GM19395 (cell line): ENCODE data around the gene TMEM270.
"Not testable (repeated sequence)": the region's sequence is repeated elsewhere in the genome, so short reads cannot be mapped to it uniquely, and the experiment has no call there.

Experiments used
- ATAC-seq: cut with Tn5 transposase; IDR thresholded peaks from one replicate; pipeline ENCODE4 v1.9.1; 2021; ENCODE audit warnings: mild to moderate bottlenecking, moderate library complexity; ENCODE audit not compliant: unreplicated experiment

The TMEM270 gene, protein sequence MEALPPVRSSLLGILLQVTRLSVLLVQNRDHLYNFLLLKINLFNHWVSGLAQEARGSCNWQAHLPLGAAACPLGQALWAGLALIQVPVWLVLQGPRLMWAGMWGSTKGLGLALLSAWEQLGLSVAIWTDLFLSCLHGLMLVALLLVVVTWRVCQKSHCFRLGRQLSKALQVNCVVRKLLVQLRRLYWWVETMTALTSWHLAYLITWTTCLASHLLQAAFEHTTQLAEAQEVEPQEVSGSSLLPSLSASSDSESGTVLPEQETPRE

DNA sequence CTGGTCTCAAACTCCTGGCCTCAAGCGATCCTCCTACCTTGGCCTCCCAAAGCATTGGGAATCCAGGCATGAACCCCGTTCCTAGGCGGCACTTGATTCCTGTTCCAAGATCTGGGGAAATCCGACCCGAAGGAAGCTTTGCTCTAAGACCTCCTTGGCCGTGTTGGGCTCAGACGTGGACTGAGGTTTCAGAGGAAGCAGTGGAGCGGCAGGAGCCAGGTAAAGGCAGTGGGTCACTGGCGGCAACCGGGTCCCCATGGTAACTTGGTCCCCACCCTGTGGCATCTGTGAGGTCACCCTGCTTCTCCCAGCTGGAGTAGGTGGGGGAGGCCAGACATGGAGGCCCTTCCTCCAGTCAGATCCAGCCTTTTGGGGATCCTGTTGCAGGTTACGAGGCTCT, at the start of gene TMEM270:
TSS of gene TMEM270 (plus strand) at position 301 of the 400 bp plus-strand sequence. CDS start at position 337, 36 bp downstream.
- ATAC-seq = no peak

DNA sequence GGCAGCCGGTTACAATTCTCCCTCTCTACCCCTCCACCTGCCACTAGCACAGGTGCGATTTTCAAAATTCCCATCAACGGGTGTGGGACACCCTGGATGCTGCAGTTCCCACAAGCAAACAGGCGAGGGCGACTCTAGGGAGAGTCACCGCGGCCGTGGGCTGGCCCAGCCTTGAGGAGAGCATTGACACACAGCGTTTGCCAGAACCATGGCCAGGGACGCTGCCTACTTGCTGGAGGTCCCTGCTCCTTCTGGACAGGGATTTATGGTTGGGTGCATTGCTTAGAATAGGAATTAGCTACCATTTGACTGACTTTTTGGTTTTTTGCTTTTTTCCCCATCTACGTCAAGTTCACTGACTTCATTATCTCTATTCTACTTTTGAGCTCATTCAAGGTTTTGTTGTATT, 49.2 kb upstream of the TMEM270 start:
- ATAC-seq = no peak

DNA sequence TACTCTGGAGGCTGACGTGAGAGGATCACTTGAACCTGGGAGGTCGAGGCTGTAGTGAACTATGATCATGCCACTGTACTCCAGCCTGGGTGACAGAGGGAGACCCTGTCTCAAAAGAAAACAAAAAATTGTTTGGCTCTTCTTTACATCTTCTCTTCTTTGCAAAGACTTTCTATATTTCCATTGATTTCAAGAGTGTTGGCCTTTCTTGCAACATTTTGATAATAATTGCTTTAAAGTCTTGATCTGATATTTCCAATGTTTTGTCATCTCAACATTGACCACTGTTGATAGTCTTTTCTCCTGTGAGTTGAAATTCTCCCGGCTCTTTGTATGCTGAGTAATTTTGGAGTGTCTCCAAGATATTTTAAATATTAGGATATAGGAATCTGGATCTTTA, 48.0 kb upstream of the TMEM270 start:
- ATAC-seq = no peak

DNA sequence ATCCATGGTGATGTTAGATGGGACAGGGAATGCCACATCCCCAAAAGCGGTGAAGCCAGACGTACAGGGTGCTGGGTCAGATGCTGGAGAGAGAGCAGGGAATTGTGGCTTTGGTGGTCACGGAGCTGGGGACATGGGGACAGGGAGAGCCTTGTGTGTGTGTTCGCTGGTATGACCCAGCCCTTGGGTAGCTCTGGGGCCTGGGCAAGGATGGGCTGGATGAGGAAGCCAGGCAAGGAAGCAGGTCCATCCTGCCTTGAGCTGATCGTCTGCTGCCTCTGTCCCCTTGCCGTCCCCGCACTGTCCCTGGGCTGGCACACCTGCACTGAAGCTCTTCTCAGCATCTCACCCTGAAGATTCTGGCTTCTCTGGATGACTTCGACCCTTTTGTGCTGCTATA, 45.5 kb upstream of the TMEM270 start:
- ATAC-seq = no peak

DNA sequence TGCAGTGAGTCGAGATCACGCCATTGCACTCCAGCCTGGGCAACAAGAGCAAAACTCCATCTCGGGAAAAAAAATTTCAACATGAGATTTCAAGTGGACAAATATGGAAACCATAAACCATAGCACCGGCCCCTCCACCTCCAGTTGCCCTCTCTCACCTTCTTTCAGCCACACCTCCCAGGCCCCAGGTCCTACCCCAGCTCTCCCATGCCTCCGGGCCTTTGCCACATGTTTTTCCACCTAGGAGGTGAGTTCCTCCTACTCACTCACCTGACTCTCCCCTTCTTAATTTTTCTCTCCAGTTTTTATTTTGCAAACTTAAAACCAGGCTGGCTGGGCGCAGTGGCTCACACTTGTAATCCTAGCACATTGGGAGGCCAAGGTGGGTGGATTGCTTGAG, 43.8 kb upstream of the TMEM270 start:
- no peak for ATAC-seq

DNA sequence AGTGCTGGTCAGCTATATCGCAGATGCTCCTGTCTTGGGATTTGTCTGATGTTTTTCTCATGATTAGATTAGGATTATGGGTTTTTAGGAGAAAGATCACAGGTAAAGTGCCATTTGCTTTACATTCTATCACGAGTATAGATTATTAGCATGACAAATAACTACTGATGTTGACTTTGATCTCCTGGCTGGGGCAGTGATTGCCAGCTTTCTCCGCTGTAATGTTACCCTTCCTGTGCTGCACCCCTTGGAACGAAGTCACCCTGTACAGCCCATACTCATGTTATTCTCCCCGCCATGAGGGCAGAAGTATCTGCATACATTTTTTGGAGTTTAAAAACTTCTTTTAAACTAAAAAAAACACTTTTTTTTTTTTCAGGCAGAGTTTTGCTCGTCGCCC, 40.9 kb upstream of the TMEM270 start:
- ATAC-seq = no peak

DNA sequence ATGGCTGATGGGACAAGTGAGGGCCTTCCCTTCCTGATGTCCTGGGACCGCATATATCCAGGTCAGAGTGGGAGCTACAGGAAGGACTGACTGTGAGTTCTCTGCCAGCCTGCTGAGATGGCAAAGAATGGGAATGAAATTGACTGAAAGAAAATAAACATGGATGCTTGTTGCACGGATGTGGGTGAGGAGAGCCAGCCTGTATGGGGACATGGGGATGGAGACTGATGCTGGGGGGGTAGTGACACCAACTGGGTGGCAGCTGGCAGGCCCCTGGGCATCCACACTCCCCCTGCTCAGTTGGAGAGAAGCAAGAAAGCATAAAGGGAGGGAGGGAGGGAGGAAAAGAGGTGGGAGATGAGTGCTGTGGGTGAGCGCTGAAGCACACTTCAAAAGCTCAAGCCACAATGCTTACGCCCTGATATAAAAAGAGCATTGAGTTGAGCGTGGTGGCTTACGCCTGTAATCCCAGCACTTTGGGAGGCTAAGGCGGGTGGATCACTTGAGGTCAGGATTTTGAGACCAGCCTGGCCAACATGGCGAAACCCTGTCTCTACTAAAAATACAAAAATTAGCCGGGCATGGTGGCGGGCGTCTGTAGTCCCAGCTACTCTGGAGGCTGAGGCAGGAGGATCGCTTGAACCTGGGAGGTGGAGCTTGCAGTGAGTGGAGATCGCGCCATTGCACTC, 39.2 kb upstream of the TMEM270 start:
- not testable (repeated sequence) for ATAC-seq

DNA sequence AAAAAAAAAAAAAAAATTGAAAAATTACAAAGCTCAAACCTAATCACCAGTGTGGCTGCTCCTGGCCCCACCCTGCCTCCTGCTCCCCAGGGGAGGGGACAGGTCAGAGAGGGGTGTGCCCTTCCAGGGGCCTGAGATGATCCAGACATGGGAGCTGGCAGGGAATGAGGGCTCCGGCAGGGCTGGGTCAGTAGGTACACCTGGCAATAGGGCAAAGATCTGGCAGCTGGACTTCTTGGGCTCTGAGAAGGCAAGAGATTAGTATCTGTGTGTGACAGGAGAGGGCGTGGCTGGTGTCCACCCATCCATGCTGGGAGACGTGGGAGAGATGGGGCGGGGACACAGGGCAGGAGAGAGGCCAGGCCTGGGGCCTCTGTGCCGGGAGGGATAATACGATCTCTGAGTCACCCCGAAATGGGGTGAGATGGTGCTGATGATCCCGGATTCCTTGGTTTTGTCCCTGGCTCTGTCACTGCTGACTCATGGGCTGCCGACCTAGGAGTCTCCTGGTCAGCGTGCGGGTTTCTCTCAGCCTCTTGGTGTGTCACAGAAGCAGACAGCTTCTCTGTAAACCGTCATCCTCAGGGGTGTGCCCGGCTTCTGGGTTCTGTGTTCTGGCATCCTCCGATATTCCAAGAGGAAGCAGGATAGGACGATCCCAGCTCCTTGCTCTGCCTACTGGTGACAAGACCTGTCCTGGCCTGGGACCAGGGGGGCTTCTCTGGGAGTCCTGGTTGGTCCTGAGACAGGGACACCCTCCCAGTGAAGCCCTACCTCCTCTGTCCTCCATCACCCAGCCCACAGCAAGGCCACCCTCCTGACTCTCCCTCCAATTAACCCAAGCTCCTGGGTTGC, 38.4 kb upstream of the TMEM270 start:
- no peak for ATAC-seq

DNA sequence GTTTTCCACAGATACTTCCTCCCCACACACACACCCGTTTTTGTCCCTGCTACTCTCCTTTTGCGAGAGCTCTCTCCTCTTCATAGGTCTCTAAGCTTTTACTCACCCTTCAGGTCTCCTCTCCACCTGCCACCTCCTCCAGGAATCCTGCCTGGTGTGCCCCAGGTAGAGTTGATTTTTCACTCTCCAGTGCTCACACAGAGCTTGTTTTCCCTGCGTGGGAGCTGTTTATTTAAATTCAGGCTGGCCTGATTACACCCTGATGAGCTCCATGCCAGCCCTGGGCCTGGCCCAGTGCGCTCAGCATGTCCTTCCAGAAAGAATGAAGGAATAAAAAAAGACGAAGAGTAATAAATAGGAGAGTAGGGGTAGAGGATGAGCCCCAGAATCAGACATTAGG, 37.7 kb upstream of the TMEM270 start:
- no peak for ATAC-seq

DNA sequence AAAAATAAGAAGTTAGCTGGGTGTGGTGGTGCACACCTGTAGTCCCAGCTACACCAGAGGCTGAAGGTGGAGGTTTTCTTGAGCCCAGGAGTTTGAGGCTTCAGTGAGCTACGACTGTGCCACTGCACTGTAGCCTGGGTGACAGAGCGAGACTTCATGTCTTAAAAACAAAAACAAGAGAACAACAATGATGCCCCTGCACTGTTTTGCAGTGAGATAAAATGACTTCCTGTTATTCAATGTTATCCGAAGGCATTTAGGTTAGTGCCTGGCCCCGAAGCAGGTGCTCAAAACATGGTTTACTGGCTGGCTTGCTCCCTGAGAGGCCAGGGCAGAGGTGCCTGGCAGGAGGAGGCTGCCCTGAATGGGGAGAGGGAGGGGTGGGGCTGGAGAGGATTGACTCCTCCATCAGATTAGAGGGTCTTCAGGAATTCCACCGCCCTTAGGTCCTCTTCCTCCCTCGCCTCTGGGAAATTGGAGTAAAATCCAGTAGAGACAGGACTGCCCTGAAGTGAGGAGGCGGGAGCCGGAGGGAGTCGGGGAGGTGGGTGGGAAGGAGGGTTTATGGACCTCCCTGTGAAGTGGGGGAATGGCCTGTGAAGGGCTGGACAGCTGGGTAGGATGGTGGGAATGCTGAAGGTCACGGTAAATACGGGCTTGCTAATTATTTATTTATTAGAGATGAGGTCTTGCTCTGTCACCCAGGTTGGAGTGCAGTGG, 36.9 kb upstream of the TMEM270 start:
- no peak for ATAC-seq

DNA sequence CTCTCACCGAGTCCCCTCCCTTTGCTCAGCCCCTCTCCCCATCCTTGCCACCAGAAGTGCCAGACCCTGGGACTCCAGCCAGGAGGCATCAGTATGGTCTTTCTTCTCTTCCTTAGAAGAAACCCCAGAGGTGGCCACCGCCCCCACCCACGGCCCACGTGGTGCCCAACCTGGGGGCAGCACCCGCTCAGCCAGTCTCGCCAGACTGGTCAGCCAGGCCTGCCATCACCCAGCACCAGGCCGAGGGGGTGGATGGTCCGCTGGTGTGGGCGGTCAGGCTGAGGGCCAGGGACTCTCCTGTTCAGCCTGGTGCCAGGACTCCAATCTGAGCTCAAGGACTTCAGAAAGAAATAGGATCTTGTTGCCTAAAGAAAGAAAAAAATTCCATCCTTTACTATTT, 36.0 kb upstream of the TMEM270 start:
- ATAC-seq = no peak

DNA sequence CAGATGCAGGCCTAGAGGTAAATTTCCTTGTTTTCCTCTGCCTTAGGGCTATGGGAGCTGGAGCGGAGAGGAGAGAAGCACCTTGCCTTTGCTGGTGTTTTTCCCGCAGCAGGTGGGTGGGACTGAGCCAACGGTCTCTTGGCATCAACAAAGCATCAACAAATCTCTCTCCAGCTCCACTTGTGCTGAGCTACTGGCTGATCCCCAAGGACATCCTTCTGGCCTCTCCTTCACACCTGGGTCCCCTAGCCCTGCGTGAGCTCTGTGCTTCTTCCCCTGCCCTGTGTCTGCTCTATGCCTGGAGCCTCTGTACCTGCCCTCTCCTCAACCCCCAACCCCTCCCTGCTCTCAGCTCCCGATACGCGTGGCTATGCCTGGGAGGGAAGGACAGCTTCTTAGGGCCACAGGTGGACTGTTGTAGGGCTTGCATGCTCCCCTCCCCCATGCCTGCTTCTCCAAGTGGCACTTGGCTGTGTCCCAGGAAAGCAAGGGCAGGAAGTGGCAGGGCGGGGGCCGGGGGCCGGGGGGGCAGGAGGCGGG, 33.3 kb upstream of the TMEM270 start:
- ATAC-seq = no peak

DNA sequence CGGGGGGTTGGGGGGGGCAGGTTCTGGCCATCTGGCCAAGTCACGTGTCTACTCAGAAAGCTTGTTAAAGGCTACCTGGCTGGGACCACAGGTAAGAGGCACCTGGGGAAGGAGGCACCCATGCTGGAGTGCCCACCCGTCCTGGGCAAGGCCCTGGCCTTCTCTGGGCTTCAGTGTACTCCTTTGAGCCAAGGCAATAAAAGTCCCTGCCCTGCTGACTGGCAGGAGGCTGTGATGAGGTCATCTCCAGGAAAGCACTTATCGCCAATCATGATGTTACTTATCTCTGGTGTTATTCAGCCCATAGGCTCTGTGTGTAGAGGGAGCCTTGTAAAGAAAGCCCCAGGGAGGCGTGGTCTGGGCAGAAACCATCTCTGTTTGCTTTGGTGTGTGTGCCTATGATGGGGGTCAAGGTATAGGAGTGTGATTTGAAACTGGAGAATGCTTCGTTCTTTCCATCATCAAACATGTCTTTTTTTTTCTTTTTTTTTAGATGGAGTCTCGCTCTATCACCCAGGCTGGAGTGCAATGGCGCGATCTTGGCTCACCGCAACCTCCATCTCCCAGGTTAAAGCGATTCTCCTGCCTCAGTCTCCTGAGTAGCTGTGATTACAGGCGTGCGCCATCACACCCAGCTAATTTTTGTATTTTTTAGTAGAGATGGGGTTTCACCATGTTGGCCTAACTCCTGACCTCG, 32.7 kb upstream of the TMEM270 start:
- no peak for ATAC-seq

DNA sequence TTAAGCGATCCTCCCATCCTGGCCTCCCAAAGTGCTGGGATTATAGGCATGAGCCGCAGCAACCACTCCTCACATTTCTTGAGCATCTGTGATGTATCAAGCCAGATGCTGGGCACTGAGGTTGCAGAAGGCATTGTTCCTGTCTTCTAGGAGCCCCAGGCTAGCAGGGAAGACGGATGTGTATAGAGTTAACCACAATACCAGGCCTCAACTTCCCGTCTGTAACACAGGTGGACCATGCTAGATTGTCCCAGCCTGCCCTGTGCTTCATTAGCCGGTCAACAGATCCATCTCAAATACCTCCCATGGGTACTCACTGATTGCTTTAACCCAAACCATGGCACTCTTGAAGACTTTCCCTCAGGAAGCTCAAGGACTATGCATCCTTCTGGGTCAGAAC, 32.0 kb upstream of the TMEM270 start:
- ATAC-seq = no peak

DNA sequence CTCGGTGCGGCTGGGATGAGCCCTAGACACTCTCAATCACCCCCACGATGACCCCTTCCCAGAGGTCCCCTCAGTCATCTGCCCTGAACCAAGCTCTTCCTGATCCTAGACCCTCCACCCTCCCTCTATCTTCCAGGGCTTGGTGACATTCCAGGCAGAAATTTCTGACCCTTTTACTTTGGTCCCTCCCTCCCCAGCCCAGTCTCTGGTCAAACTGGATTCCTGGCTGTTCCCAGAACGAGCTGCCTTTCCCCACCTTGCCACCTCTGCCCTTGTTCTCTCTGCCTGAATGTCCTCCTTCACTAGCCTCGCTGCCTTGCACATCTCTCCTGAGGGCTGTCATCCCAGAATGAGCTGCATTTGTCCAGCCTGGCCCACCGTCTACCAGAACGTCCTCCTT, 31.5 kb upstream of the TMEM270 start:
- ATAC-seq = no peak

DNA sequence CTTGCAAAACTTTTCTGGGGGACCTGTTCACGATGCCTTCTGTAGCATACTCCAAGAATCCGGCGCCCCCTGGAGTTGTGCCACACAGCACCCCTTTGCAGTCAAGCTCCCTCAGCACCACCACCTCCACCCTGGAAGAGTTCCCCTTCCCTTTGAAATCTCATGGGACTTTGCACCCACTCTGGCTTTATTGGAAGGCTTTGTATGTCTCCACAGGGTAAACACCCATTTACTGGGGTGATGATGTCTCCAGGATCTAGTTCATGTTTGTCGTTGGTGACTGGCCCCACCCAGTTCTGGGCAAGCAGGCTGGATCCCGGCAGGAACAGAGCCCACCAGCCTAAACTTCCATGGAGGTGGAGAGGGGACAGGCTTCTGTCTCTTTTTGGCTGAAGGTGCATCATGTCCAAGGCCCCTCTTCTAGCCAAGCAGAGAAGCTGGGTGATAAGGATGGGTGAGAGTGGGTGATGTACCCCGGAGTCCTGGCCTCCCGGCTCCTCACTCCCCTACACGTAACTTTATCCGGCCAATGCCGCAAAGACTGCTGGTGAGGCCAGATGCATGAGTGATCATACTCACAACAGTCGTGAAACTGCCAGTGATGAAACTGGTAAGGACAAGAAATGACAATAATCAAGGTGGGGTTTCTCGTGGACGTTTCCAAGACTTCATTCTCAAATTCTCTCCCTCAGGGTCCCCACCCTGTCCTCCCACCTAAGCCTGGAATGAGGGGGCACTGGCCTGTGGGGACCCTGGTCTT, 30.9 kb upstream of the TMEM270 start:
- no peak for ATAC-seq

DNA sequence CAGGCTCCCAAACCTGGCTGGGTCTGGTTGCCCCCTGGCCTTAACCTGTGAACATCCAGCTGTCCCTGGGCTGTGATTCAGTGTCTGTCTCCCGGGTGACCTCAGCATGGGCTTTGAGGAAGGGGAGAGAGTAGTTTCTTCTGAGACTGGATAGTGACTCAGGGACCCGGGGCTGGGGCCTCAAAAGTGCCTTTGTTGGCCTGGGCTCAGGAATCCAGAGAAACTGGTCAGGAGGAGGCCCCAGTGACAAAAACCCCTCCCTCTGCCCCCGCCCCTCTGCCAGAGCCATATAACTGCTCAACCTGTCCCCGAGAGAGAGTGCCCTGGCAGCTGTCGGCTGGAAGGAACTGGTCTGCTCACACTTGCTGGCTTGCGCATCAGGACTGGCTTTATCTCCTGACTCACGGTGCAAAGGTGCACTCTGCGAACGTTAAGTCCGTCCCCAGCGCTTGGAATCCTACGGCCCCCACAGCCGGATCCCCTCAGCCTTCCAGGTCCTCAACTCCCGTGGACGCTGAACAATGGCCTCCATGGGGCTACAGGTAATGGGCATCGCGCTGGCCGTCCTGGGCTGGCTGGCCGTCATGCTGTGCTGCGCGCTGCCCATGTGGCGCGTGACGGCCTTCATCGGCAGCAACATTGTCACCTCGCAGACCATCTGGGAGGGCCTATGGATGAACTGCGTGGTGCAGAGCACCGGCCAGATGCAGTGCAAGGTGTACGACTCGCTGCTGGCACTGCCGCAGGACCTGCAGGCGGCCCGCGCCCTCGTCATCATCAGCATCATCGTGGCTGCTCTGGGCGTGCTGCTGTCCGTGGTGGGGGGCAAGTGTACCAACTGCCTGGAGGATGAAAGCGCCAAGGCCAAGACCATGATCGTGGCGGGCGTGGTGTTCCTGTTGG, 30.0 kb upstream of the TMEM270 start, which contains the start of gene CLDN4:
TSS of gene CLDN4 (plus strand) at position 316 of the 903 bp plus-strand sequence. CDS start at position 522, 206 bp downstream.
- ATAC-seq = no peak

DNA sequence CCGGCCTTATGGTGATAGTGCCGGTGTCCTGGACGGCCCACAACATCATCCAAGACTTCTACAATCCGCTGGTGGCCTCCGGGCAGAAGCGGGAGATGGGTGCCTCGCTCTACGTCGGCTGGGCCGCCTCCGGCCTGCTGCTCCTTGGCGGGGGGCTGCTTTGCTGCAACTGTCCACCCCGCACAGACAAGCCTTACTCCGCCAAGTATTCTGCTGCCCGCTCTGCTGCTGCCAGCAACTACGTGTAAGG, 29.4 kb upstream of the TMEM270 start:
- no peak for ATAC-seq
